CD4-positive, alpha-beta T cell treated with Interleukin-6 at 100 ng/mL for 8 hours (primary cell): Measurements from ENCODE around the gene ECHS1.

Source experiments
- DNase-seq: peaks from one replicate; pipeline ENCODE4 v3.0.0-alpha.2; 2020; ENCODE audit warnings: mixed read lengths, low spot score

ECHS1 gene

DNA sequence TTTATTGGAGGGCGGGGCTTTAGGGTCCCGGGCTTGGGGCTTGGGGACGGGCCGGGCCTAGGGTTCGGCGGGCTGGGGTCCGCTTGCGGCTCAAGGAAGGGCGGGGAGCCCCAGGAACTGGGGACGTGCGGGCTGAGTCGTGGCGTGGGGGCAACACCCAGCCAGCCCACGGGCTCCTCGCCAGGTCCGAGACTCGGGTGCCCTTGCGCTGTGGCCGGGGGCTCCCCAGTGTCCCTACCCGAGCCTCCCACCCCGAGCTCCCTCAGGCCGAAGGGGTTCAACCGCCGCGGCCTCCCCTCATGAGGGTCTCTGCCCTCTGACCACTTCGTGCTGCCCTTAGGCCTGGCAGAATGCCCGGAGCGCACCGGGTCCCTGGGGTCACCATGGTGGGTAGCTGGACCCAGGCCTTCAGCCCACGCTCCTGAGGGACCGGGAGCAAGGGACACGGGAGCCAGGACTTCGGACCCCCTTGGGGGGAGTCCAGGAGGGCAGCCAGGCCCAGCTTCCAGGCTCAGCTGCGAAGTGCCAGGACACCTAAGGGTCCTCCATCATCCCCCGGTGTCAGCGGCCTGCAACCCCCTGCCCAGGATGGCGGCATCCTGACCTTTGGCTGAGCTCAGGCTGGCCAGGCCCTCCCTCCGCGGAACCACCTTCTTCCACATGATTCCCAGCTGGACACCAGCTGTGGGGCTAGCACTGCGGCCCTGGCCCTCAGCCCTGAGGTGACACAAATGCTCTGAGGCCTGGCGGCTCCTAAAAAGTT is 14.8 kb downstream of the ECHS1 start:
- DNase-seq = no peak

DNA sequence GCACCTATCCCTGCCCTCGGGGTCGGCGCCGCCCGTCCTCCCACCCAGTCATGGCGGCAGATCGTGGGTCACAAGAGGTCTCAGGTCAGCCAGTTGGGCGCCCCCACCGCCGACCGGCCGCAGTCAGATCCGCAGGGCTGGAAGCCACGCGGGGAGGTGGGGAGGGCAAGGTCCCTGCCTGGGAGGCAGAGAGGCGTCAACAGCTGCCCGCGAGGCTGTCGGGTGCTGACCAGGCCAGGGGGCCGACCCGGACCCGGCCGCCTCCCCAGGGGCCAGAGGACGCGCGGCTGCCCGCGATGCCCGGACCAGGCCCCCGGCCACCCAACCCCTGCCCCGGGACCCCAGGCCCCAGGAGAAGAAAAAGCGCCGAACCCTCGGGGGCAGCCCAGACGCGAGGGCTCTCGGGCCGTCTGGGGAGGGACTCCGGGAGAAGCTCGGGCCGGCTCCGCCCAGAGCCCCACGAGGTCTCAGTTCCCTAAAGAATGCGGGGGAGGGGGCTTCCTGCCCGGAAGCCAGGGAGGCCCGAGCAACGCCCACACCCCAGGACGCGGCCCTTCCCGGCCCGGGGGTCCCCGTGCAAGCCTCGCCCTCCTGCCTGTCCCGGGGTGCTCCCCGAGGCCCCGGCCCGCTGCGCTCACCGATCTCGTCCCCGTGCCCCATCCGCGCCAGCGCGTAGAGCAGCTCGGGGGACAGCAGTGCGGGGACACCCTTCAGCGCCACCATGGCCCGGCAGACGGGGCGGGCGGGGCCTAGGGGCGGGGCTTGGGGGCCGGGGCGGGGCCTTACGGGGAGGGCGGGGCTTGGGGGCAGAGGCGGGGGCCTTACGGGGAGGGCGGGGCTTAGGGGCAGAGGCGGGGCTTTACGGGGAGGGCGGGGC is 15.6 kb downstream of the ECHS1 start, which contains the start of gene FUOM:
Gene FUOM (minus strand): TSS at position 735 of the 877 bp plus-strand sequence. CDS start 12 bp downstream, at position 723.
- peak; percentile 66 for DNase-seq

DNA sequence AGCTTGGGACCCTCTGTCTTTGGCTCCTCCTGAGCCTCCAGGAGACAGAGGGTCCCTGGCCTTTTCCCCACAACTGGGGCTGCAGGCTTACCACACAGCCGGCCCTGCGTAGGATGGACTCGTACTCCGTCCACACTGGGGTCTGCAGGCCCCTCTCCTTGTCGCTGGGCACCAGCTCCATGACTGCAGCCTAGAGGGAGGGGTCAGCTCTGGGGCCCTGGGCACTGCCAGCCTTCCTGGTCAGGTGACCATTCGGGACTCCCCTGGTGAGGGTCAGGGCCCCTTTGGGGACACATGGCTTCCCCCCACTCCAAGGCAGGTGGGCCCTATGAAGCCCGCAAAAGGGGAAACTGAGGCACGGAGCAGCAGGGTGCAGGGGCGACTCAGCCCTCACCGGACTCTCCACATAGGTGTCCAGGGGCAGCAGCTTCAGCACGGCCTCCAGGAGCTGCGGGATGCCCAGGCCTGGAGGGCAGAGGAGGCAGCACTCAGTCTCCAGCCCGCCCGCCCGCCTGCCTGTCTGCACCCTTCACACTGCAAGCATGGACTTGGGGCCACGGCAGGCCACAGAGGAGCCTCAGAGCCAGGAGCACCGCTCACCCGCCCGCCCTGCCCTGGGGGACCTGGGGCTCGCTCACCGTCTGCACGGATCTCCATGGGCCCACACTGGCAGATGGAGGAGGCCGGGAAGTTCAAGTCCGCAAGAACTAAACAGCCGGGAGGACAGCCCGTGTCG is 16.4 kb downstream of the ECHS1 start:
- DNase-seq = no peak

DNA sequence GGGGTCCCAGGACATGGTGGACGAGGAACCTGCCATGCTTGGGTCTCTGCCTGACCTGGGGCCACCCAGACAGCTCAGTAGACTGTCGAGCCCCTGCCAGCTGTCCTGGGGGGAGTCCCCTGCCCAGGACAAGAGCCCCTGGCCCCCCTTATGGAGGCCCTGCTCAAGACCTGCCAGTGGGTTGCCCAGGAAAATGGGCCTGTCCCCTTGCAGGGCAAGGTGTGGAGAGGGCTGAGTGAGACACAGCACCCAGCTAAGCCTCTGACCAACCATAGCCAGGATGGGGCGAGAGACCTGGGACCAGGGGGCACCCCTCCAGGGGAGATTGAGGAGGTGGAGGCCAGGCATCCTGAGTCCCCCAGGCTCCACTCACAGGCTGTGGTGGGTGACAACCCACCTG is 17.2 kb downstream of the ECHS1 start:
- no peak for DNase-seq

DNA sequence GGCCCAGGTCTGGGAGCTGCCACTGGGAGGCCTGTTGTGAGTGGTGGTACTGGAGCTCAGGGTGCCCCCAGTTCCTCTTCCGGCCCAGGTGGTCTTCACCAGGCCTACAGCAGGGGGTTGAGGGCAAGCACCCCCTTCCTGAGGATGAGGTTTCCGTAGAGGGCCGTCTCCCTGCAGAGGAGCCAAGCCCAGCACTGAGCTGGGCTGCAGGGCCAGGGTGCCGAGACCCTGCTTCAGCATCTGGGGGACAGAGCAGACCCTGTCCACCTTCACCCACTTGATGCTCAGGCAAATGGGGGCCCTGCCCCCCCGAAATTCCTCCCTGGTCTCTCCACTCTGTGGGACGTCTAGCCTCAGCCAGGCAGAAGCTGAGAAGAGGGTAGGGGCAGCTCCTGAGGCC is 17.9 kb downstream of the ECHS1 start:
- DNase-seq = no peak

GRCh38 chr10:133354672-133355240 is 18.4 kb downstream of the ECHS1 start:
- DNase-seq = no peak

DNA sequence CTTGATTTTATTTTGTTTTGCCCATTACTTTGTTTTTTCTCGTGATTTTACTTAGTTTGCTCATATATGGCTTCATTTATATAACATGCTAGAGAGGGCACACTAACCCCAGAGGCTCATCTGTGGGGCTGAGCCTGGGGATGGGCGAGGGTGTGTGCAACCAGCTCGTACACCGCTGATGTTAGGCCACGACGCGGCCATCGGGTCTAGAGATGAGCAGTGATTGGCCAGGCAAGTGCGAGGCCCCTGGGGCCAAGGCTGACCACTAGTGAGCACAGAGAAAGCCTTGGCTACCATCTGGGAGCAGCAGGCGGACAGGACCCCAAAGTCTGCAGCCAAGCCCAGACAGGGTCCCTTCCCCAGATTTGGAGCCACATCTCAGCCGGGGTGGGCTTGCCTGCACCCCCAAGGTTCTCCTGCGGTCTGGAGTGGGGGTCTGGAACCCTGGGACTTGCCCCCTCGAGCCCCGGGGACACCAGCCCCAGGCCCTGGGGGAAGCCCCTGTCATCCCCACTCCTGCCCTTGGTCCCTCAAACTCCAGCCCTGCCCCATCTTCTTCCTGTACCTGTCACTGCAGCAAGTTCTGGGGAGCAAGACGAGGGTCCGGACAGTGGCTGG is 19.1 kb downstream of the ECHS1 start:
- DNase-seq = no peak

GRCh38 chr10:133353202-133353959 is 19.8 kb downstream of the ECHS1 start:
- no peak for DNase-seq

DNA sequence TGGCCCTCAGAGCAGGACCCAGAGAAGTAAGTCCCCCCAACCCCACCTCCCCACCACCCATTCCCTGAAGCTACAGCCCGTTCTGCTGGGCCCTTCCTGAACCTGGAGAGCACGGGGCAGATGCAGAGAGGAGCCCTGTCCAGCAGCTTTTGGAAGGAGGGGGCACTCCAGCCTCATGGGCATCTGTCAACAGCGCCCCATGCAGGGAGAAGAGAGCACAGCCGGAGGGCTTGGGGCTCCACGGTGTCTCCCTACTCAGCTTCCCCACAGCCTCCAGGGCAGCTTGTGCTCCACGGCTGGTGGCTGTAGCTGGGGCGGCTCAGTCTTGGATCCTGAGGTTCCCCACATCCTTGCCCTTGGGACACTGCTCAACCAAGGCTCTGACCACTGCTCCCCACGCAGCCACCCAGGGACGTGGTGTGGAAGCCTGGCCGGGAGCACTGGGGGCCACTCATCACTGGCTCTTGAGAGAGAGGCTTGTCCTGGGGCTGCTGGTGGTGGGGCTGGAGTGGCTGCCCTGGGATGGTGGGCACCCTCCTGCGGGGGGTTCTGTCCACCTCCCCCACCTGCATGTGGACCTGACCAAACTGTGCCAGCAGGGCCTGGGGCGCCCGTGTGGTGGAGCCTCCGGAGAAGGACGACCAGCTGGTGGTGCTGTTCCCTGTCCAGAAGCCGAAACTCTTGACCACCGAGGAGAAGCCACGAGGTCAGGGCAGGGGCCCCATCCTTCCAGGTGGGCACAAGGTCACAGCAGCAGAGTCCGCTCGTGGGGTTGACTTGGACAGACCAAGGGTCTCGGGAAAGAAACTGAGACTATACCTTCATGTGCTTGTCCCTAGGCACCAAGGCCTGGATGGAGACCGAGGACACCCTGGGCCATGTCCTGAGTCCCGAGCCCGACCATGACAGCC is 21.5 kb downstream of the ECHS1 start:
- no peak for DNase-seq

DNA sequence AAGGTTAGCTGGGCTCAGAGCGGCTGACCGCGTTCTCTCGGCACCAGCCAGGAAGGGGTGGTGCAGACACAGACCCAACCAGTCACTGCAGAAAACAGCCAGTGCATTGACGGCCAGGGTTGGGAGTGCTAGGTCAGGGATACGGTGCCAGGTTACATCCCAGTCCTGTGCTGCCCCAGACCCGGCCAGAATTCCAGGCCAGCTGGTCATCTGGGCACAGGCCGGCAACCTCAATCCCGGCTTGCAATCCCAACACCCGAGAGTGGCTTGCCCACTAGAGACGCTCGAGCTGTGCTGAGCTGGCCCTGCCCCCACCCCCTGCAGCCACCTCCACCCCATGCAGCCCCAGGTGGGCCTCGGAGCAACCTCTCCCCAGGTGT is 22.2 kb downstream of the ECHS1 start:
- no peak for DNase-seq

DNA sequence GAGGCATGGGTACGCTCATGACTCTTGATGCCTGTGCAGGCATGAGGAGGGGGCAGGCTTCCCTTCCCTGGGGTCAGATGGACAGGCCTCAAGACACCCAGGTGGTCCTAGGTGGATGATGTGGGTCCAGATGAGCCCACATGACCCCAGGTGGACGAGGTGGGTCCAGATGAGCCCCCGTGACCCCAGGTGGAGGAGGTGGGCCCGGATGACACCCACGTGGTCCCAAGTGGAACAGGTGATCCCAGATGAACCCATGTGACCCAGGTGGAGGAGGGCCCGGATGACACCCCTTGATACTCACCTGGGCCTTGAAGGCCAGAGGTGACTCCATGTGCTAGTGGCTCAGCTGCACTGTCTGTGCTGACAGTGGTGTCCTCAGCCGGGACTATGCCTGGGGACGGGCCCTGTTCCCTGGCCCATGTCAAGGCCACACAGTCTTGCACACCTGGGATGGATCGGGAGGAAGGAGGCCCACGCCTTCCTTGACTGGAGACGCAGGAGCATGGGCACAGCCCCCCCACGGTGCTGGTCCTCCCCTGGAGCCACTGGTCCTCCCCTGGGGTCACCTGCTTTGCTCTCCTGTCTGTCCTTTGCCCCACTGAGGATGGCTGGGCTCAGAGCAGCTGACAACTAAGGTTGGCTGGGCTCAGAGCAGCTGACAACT is 22.7 kb downstream of the ECHS1 start:
- DNase-seq = no peak

GRCh38 chr10:133349577-133350011 is 23.6 kb downstream of the ECHS1 start:
- no peak for DNase-seq

- DNase-seq = no peak
Observed at GRCh38 chr10:133349160-133349568, 24.0 kb downstream of the ECHS1 start.

DNA sequence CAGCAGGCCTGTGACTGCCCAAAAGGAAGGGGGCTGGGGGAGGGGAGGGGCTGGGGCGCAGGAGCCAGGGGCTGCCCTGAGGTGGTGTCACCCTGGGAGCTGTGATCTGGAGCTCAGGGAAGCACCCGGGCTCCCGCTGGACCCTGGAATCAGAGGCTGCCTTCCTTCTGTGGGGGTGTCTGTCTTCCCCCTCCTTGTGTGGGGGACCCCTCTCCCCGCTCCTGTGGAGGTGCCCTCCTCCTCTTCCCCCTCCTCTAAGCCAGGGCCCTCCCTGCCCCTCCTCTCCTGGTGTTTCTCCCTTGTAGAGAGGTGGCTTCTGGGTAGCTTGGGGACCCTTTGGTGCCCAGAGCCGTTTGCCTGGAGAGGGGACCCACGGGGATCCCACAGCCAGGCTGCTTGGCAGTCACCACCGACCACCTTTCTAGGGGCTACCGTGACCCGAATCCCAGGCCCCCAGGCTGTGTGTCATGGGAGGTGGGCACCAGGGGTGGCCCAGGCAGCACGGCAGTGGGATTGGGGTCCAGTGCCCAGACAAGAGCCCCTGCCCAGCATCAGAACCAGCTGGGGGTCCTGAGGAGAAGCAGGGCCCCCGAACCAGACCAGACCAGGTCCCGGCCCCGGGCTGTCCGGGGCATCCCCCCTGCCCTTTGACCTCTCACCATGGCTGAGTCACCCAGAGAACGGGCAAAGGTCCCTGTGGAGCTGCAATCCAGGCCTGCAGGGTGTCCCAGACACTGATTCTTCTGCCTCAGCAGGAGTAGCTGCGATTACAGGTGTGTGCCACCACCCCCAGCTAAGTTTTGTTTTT is 25.2 kb downstream of the ECHS1 start:
- DNase-seq = no peak

GRCh38 chr10:133346413-133346812 is 26.7 kb downstream of the ECHS1 start:
- no peak for DNase-seq

GRCh38 chr10:133344236-133344635 is 28.9 kb downstream of the ECHS1 start:
- no peak for DNase-seq

DNA sequence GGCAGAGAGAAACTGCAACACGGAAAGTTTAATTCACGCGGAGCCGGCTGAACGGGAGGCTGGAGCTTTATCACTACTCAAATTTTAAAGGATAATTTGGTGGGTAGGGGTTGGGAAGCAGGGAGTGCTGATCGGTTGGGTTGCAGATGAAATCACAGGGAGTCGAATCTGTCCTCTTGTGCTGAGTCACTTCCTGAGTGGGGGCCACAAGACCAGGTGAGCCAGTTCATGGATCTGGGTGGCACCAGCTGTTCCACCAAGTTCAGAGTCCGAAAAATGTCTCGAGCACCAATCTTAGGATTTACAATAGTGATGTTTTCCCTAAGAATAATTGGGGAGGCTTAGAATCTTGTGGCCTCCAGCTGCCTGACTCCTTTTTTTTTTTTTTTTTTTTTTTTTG is 29.6 kb downstream of the ECHS1 start:
- DNase-seq = no peak

GRCh38 chr10:133342942-133343341 is 30.2 kb downstream of the ECHS1 start:
- no peak for DNase-seq
